Frontal cortex (tissue), 4 donors: ENCODE data around the gene ACCS. TPM values are rescaled to one million over a fixed set of nuclear protein-coding genes. Genes with fewer than 3 reads are reported as not detected.

Source experiments
- DNase-seq, 2 donors: peaks; one replicate each; pipeline ENCODE4 v3.0.0; 2012; ENCODE audit warnings: low spot score in 2 of 2
- FAIRE-seq: peaks from 2 replicates; lab custom pipeline; 2012; peaks lifted over from hg19 to GRCh38; lab: Jason Lieb, UNC
- total RNA-seq: library from RNA; depleted of rRNA; stranded (reverse); fragments of >200 nt; gene quantifications from one replicate; pipeline ENCODE4 v1.2.3, GENCODE V29; 2014
- donor health status: control.
- donor health status: control.
- donor health status: control.

Gene ACCS
- total RNA-seq, 1 donor from 2014 or later, result 5.3 TPM

DNA sequence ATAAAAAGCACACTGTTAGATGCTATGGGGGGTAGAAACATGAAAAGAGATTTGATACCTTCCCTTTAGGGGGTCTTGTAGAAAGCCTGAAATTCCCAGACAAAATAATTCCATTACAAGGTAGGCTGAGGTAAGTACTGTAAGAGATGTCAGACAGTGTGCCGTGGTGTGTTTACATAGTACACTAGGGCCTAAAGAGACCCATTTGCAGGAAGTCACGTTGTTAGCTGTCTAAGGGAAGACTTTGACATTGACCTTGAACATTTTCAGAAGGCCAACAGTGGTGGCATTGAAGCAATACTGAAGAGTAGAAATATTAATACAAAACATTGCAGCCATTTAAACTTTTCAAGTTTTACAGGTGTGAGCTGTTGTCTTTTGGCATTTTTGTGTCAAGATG lies 60.2 kb downstream of the ACCS start:
- DNase-seq, result no peak

DNA sequence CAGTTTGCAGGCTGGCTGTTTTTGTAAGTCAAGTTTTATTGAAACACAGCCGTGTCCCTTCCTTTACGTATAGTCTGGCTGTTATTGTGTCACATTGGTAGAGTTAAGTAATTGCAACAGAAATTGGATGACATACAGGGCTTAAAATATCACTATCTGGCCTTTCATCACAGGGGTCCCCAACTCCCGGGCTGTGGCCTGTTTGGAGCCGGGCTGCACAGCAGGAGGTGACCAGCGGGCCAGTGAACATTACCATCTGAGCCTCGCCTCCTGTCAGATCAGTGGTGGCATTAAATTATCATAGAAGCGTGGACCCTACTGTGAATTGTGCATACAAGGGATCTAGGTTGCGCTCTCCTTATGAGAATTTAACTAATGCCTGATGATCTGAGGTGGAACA lies 61.1 kb downstream of the ACCS start:
- DNase-seq (no peak), FAIRE-seq (no peak)

More for the DNA sequence above, 60.2 kb downstream of the ACCS start:
- FAIRE-seq, result no peak

DNA sequence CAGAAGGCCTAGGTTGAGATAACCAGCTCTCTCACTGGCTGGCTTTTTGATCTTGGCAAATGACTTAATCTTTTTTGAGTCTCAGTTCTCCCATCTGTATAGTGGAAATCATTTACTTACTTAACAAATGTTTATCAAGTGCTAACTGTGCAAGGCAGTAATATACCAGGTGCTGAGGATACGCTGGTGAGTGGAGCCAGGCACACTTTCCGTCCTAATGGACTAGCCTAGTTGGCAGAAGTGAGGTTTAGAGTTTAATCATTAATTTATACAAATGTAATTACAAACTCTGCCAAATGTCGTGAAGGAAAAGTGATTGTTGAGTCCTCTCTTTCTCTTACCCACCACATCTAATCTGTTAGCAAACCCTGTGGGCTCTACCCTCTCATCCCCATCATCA lies 62.7 kb downstream of the ACCS start:
- DNase-seq (no peak), FAIRE-seq (no peak)

DNA sequence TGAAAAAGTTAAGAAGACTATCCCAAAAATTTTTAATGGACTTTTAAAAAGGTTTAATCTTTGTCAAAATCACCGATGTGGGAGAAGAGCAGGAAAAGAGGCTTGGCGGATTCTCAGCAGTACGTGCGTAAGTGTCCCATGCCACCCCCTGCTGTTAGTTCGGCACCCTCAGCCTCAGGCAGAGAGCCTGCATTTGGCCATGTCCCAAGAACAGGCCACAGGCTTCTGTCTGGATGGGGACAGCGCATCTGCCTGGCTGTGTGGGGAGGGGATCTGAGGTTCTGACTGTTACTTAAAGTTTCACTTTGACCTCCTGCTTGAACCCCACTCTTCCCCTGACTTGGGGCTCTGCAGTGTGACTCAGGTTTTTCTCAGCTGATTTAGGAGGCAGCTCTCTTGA lies 64.7 kb downstream of the ACCS start:
- FAIRE-seq (no peak), DNase-seq (no peak)

DNA sequence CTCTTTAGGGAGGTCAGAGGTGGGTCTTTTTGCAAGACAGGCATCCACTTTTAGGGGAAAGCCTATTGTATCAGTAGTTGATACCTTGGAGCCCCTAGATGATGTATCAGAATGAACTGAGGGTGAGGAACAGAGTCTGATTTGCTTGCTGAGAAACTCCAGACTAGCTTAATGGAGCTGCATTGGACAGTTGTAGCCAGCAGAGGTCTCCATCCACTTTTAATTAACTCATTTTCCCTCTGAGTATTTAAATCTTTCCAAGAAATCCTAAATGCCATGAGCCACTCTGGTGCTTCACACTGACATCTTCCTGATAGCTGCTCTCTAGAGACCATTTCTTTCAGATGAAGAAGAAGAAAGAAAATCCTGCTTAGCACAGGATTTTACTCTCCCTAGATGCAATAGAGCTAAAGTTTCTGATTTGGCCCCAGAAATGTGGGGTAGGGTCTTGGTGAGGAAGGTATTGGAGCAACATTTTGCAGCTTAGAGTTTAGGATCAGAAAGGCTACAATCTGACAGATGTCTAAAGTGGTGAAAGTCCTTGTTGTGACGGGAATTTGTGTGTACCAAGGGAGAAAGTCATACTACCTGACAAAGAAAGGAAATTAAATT lies 67.4 kb downstream of the ACCS start:
- no peak for DNase-seq
- FAIRE-seq, result no peak

Other genes starting within 250 kb of the ACCS start
- gene ALKBH3, start 185.4 kb upstream of the ACCS start, total RNA-seq, result 16.7 TPM
- gene C11orf96, start 123.6 kb upstream of the ACCS start, total RNA-seq, result 15.5 TPM
- not detected for gene ACCSL, start 18.3 kb upstream of the ACCS start, total RNA-seq
- gene EXT2, start 29.4 kb downstream of the ACCS start, total RNA-seq, result 142 TPM
- 1.2 TPM for gene ALX4, start 243.9 kb downstream of the ACCS start, total RNA-seq